A549 (cell line): Measurements from ENCODE around the gene SUSD5.

Source experiments
- POLR2AphosphoS2 ChIP-seq: conservative IDR thresholded peaks from 2 replicates; pipeline ENCODE4 v1.6.1; 2012; ENCODE audit warnings: low read length, improper control_type of control experiment, inconsistent platforms
- RARB ChIP-seq: fragments of 250-450 bp; sonication (Bioruptor Pico); IDR thresholded peaks from 2 replicates; pipeline ENCODE4 v1.8.0; 2021; ENCODE audit warnings: mild to moderate bottlenecking, moderate library complexity
- SMC3 ChIP-seq: fragments of >200 bp; sonication (Bioruptor Twin); formaldehyde crosslinking; IDR thresholded peaks from 3 replicates; pipeline ENCODE4 v1.6.1; 2018; ENCODE audit warnings: inconsistent platforms
- ZC3H11A ChIP-seq: fragments of 450-650 bp; IDR thresholded peaks from 2 replicates; pipeline ENCODE4 v1.6.1; 2014; ENCODE audit warnings: antibody characterized with exemption, mild to moderate bottlenecking
- TF ChIP-seq, protein P1 (sequence below): fragments of >200 bp; sonication (Bioruptor Twin); formaldehyde crosslinking; IDR thresholded peaks from 3 replicates; pipeline ENCODE4 v1.5.1; 2016
- TF ChIP-seq, protein P2 (sequence below): IDR thresholded peaks from 2 replicates; pipeline ENCODE4 v1.6.1; 2012

DNA sequence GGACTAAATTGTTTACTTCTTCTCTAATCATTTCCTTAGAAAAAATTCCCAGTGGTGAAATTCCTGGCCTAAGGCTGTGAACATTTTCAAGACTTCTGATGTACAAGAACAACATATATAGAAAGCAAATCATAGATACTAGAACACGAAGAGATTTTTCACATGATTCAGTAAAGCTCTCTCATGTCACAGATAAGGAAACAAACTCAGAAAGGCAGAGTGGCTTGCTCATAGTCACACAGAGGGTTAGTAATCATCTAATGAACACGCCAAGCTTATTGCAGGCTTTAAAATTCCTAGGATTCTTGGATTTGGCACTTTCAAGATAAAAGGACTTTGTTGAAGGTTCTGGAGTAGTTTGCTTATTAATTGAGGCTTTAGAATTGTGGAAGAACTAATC, 78.6 kb downstream of the SUSD5 start:
- TF ChIP-seq SMC3 (no peak), ZC3H11A (no peak), RARB (CRISPR knock-in tag) (no peak), POLR2AphosphoS2 (no peak)
- TF ChIP-seq, protein P1, sequence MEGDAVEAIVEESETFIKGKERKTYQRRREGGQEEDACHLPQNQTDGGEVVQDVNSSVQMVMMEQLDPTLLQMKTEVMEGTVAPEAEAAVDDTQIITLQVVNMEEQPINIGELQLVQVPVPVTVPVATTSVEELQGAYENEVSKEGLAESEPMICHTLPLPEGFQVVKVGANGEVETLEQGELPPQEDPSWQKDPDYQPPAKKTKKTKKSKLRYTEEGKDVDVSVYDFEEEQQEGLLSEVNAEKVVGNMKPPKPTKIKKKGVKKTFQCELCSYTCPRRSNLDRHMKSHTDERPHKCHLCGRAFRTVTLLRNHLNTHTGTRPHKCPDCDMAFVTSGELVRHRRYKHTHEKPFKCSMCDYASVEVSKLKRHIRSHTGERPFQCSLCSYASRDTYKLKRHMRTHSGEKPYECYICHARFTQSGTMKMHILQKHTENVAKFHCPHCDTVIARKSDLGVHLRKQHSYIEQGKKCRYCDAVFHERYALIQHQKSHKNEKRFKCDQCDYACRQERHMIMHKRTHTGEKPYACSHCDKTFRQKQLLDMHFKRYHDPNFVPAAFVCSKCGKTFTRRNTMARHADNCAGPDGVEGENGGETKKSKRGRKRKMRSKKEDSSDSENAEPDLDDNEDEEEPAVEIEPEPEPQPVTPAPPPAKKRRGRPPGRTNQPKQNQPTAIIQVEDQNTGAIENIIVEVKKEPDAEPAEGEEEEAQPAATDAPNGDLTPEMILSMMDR, result no peak
- TF ChIP-seq, protein P2, sequence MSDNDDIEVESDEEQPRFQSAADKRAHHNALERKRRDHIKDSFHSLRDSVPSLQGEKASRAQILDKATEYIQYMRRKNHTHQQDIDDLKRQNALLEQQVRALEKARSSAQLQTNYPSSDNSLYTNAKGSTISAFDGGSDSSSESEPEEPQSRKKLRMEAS, result no peak
